Measurements from ENCODE around the gene S1PR5. TPM values are rescaled to one million over a fixed set of nuclear protein-coding genes. Genes with fewer than 3 reads are reported as not detected.
A peak's percentile ranks its signal among the peaks of the same experiment; 100 is the strongest.

Gene S1PR5
- total and polyA plus RNA-seq, 9 of the 15 experiments (the other 6 are each of a cell fraction or from before 2014, with no cell fraction given): 0.03 to 0.54 (median 0.35) TPM; not detected in 4

DNA sequence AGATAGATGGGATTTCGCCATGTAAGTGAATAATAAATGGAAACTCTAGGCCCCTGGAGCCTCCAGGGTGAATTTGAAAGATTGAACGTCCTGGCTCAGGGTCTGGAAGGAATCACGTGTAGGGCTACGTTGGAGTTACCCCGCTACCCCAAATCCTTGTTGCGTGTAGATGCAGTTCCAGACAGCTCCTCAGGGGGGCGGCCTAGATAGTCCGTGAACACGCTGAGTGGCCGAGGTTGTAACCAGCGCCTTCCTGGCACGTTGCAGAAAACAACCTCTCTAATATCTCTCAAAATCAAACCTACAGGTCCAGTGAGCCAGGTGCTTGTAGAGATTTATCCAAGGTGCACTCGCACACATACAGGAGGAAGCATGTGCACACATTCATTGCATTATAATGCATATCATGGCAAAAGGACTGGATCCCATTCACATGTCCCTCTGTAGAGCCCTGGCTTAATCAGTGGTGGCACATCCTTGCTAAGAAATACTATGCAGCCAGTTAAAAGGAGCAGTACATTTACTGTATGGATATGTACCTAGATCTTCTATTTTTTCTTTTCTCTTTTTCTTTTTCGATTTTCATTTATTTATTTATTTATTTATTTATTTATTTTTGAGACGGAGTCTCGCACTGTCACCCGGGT lies 11.5 kb downstream of the S1PR5 start (continued):
- TF ChIP-seq, protein P1, sequence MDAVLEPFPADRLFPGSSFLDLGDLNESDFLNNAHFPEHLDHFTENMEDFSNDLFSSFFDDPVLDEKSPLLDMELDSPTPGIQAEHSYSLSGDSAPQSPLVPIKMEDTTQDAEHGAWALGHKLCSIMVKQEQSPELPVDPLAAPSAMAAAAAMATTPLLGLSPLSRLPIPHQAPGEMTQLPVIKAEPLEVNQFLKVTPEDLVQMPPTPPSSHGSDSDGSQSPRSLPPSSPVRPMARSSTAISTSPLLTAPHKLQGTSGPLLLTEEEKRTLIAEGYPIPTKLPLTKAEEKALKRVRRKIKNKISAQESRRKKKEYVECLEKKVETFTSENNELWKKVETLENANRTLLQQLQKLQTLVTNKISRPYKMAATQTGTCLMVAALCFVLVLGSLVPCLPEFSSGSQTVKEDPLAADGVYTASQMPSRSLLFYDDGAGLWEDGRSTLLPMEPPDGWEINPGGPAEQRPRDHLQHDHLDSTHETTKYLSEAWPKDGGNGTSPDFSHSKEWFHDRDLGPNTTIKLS (IDR thresholded peaks at IDR 0.05; ENCODE audit: borderline replicate concordance, low read depth): peak; percentile 28; the same call in 1 of the 2 replicates
- TF ChIP-seq KHSRP (IDR thresholded peaks at IDR 0.05) (no peak), MTF1 (CRISPR knock-in tag; IDR thresholded peaks at IDR 0.05; ENCODE audit: borderline replicate concordance) (no peak), SMARCC2 (IDR thresholded peaks at IDR 0.05; ENCODE audit: low read depth) (no peak), U2AF1 (optimal IDR thresholded peaks at IDR 0.05; ENCODE audit: low read depth, low read length) (no peak), ZNF140 (CRISPR knock-in tag; IDR thresholded peaks at IDR 0.05) (no peak), SMARCA4 (IDR thresholded peaks at IDR 0.05) (no peak), CEBPG (CRISPR knock-in tag; IDR thresholded peaks at IDR 0.05) (no peak), CEBPG (tag; conservative IDR thresholded peaks at IDR 0.05 in 1 of 2, IDR thresholded peaks at IDR 0.05 in 1 of 2) (no peak), ZBTB17 (CRISPR knock-in tag; IDR thresholded peaks at IDR 0.05) (no peak), MEF2A (IDR thresholded peaks at IDR 0.05; ENCODE audit: control insufficient read depth, low read depth, low read length) (no peak), PTBP1 (IDR thresholded peaks at IDR 0.05; ENCODE audit: low read depth, low read length) (no peak), ELF1 (tag; IDR thresholded peaks at IDR 0.05) (no peak), ZNF165 (CRISPR knock-in tag; IDR thresholded peaks at IDR 0.05; ENCODE audit: borderline replicate concordance) (no peak), CCNT2 (IDR thresholded peaks at IDR 0.05; ENCODE audit: borderline replicate concordance, extremely low read depth, insufficient read length, low read depth, low read length) (no peak), CBX1 (IDR thresholded peaks at IDR 0.05; ENCODE audit: low read depth) (peak; percentile 56; the same call in 1 of the 2 replicates), EWSR1 (IDR thresholded peaks at IDR 0.05; ENCODE audit: borderline replicate concordance, low read depth, partially characterized antibody) (no peak)
- TF ChIP-seq, protein P2, sequence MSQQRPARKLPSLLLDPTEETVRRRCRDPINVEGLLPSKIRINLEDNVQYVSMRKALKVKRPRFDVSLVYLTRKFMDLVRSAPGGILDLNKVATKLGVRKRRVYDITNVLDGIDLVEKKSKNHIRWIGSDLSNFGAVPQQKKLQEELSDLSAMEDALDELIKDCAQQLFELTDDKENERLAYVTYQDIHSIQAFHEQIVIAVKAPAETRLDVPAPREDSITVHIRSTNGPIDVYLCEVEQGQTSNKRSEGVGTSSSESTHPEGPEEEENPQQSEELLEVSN (IDR thresholded peaks at IDR 0.05; ENCODE audit: borderline replicate concordance in 1 of 2, extremely low read depth in 1 of 2, insufficient read depth in 1 of 2, insufficient read length in 1 of 2, low read depth in 1 of 2, low read length in 1 of 2, poor library complexity in 1 of 2, severe bottlenecking in 1 of 2): peak; percentile 17 to 58
- TF ChIP-seq, protein P3, sequence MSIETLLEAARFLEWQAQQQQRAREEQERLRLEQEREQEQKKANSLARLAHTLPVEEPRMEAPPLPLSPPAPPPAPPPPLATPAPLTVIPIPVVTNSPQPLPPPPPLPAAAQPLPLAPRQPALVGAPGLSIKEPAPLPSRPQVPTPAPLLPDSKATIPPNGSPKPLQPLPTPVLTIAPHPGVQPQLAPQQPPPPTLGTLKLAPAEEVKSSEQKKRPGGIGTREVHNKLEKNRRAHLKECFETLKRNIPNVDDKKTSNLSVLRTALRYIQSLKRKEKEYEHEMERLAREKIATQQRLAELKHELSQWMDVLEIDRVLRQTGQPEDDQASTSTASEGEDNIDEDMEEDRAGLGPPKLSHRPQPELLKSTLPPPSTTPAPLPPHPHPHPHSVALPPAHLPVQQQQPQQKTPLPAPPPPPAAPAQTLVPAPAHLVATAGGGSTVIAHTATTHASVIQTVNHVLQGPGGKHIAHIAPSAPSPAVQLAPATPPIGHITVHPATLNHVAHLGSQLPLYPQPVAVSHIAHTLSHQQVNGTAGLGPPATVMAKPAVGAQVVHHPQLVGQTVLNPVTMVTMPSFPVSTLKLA (conservative IDR thresholded peaks at IDR 0.05): peak; percentile 35 to 50; a peak in 1 of 4 replicates
- TF ChIP-seq, protein P4, sequence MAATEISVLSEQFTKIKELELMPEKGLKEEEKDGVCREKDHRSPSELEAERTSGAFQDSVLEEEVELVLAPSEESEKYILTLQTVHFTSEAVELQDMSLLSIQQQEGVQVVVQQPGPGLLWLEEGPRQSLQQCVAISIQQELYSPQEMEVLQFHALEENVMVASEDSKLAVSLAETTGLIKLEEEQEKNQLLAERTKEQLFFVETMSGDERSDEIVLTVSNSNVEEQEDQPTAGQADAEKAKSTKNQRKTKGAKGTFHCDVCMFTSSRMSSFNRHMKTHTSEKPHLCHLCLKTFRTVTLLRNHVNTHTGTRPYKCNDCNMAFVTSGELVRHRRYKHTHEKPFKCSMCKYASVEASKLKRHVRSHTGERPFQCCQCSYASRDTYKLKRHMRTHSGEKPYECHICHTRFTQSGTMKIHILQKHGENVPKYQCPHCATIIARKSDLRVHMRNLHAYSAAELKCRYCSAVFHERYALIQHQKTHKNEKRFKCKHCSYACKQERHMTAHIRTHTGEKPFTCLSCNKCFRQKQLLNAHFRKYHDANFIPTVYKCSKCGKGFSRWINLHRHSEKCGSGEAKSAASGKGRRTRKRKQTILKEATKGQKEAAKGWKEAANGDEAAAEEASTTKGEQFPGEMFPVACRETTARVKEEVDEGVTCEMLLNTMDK (IDR thresholded peaks at IDR 0.05; ENCODE audit: borderline replicate concordance, insufficient read depth, low read depth, low read length, poor library complexity, severe bottlenecking): peak; percentile 81
- TF ChIP-seq, protein P5, sequence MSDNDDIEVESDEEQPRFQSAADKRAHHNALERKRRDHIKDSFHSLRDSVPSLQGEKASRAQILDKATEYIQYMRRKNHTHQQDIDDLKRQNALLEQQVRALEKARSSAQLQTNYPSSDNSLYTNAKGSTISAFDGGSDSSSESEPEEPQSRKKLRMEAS (CRISPR knock-in tag; IDR thresholded peaks at IDR 0.05): peak; percentile 72

All from K562 (cell line).